ENCODE results near the gene ZSCAN21. TPM values are rescaled to one million over a fixed set of nuclear protein-coding genes. Genes with fewer than 3 reads are reported as not detected.

ZSCAN21 gene
- total RNA-seq, 2 donors from 2014 or later, result 22.7 to 25.1 TPM

- H3K27ac ChIP-seq (ENCODE audit: low read depth, low read length), result no peak overlapping the region
Observed at GRCh38 chr7:100038326-100038725, 11.2 kb upstream of the ZSCAN21 start.

GRCh38 chr7:100040575-100040974 lies 9.0 kb upstream of the ZSCAN21 start:
- no peaks in the 10 kb centered on the region for H3K27me3 Mint-ChIP-seq (ENCODE audit: insufficient read depth)
- no peak for TF ChIP-seq CTCF (conservative IDR thresholded peaks at IDR 0.05)
- Histone ChIP-seq H3K27ac (ENCODE audit: low read depth, low read length) (no peak overlapping the region), H3K9me3 (ENCODE audit: control insufficient read depth, low read length) (peaks cover 15% of the 10 kb centered on the region), H3K4me1 (ENCODE audit: control insufficient read depth, insufficient read depth, low read length) (no peaks in the 10 kb centered on the region), H3K9ac (ENCODE audit: extremely low read depth, low read length, poor library complexity, severe bottlenecking) (no peak overlapping the region), H3K4me3 (ENCODE audit: low read length) (no peak overlapping the region), H3K27me3 (ENCODE audit: control insufficient read depth, insufficient read depth, low read length, poor library complexity, severe bottlenecking) (no peaks in the 10 kb centered on the region), H3K36me3 (ENCODE audit: control insufficient read depth, insufficient read depth, low read length) (peaks cover 37% of the 10 kb centered on the region)
- peaks cover 38% of the 10 kb centered on the region for H3K36me3 Mint-ChIP-seq (ENCODE audit: low read depth)
- 94 to 100% methylated on average over 1 to 7 of the region's 7 CpGs for WGBS, 2 experiments (ENCODE audit: insufficient coverage in 1 of 2, insufficient read length in 1 of 2)
- peaks cover 6% of the 10 kb centered on the region for H3K4me1 Mint-ChIP-seq
- H3K9me3 Mint-ChIP-seq, result peaks cover 19% of the 10 kb centered on the region
- peak overlapping the region; percentile 58 for H3K27ac Mint-ChIP-seq
- DNase-seq, result no peak
- no peak overlapping the region for H3K4me3 Mint-ChIP-seq

More at GRCh38 chr7:100038326-100038725, 11.2 kb upstream of the ZSCAN21 start:
- DNase-seq, result no peak
- H3K9me3 ChIP-seq (ENCODE audit: control insufficient read depth, low read length), result peaks cover 15% of the 10 kb centered on the region
- H3K36me3 ChIP-seq (ENCODE audit: control insufficient read depth, insufficient read depth, low read length), result peaks cover 60% of the 10 kb centered on the region
- H3K9ac ChIP-seq (ENCODE audit: extremely low read depth, low read length, poor library complexity, severe bottlenecking), result no peak overlapping the region
- no peak overlapping the region for H3K4me3 Mint-ChIP-seq
- peaks cover 6% of the 10 kb centered on the region for H3K4me1 Mint-ChIP-seq
- H3K27me3 ChIP-seq (ENCODE audit: control insufficient read depth, insufficient read depth, low read length, poor library complexity, severe bottlenecking), result no peaks in the 10 kb centered on the region
- H3K27me3 Mint-ChIP-seq (ENCODE audit: insufficient read depth), result no peaks in the 10 kb centered on the region
- H3K4me3 ChIP-seq (ENCODE audit: low read length), result no peak overlapping the region
- H3K9me3 Mint-ChIP-seq, result peaks cover 22% of the 10 kb centered on the region
- no peaks in the 10 kb centered on the region for H3K4me1 ChIP-seq (ENCODE audit: control insufficient read depth, insufficient read depth, low read length)
- H3K27ac Mint-ChIP-seq, result no peak overlapping the region
- no peak for TF ChIP-seq CTCF (conservative IDR thresholded peaks at IDR 0.05)
- WGBS, 2 experiments (ENCODE audit: insufficient coverage in 1 of 2, insufficient read length in 1 of 2), result 92 to 95% methylated on average over 7 of the region's 7 CpGs
- peaks cover 60% of the 10 kb centered on the region for H3K36me3 Mint-ChIP-seq (ENCODE audit: low read depth)

GRCh38 chr7:100044718-100045117 lies 4.9 kb upstream of the ZSCAN21 start:
- Histone ChIP-seq H3K9ac (ENCODE audit: extremely low read depth, low read length, poor library complexity, severe bottlenecking) (no peak overlapping the region), H3K36me3 (ENCODE audit: control insufficient read depth, insufficient read depth, low read length) (peaks cover 9% of the 10 kb centered on the region), H3K27ac (ENCODE audit: low read depth, low read length) (no peak overlapping the region), H3K4me3 (ENCODE audit: low read length) (no peak overlapping the region), H3K27me3 (ENCODE audit: control insufficient read depth, insufficient read depth, low read length, poor library complexity, severe bottlenecking) (no peaks in the 10 kb centered on the region), H3K9me3 (ENCODE audit: control insufficient read depth, low read length) (peaks cover 15% of the 10 kb centered on the region), H3K4me1 (ENCODE audit: control insufficient read depth, insufficient read depth, low read length) (no peaks in the 10 kb centered on the region)
- H3K27ac Mint-ChIP-seq, result no peak overlapping the region
- peaks cover 21% of the 10 kb centered on the region for H3K9me3 Mint-ChIP-seq
- no peak for TF ChIP-seq CTCF (conservative IDR thresholded peaks at IDR 0.05)
- H3K36me3 Mint-ChIP-seq (ENCODE audit: low read depth), result peaks cover 6% of the 10 kb centered on the region
- peaks cover 6% of the 10 kb centered on the region for H3K4me1 Mint-ChIP-seq
- H3K27me3 Mint-ChIP-seq (ENCODE audit: insufficient read depth), result no peaks in the 10 kb centered on the region
- H3K4me3 Mint-ChIP-seq, result no peak overlapping the region
- WGBS, 2 experiments (ENCODE audit: insufficient coverage in 1 of 2, insufficient read length in 1 of 2), result 82 to 88% methylated on average over 6 of the region's 6 CpGs
- DNase-seq, result no peak
